Measurements from ENCODE around the gene NINL.

The NINL gene

GRCh38 chr20:25548613-25549086 lies 36.7 kb downstream of the NINL start:
- no peaks in the 10 kb centered on the region for H3K9me3 ChIP-seq (ENCODE audit: insufficient read depth, low read length)
- H3K4me1 ChIP-seq (ENCODE audit: insufficient read depth, insufficient read length), result no peaks in the 10 kb centered on the region
- H3K36me3 ChIP-seq (ENCODE audit: insufficient read depth, insufficient read length, low read length), result peaks cover 10% of the 10 kb centered on the region
- no peak for DNase-seq (ENCODE audit: low read depth, low spot score)
- H3K4me3 ChIP-seq (ENCODE audit: insufficient read length, low read depth), result no peak overlapping the region
- H3K27me3 ChIP-seq (ENCODE audit: insufficient read depth, insufficient read length), result no peaks in the 10 kb centered on the region
- H3K9ac ChIP-seq (ENCODE audit: insufficient read length, low read depth), result no peak overlapping the region
- TF ChIP-seq SUZ12 (IDR thresholded peaks at IDR 0.05; ENCODE audit: extremely low read depth, insufficient read depth, insufficient read length) (no peak), ZNF274 (IDR thresholded peaks at IDR 0.05; ENCODE audit: low read depth, low read length) (no peak), YY1 (IDR thresholded peaks at IDR 0.05; ENCODE audit: insufficient read depth, insufficient read length) (no peak)

GRCh38 chr20:25547999-25548398 lies 37.3 kb downstream of the NINL start:
- H3K36me3 ChIP-seq (ENCODE audit: insufficient read depth, insufficient read length, low read length), result peaks cover 9% of the 10 kb centered on the region
- no peak for DNase-seq (ENCODE audit: low read depth, low spot score)

GRCh38 chr20:25547063-25547462 lies 38.3 kb downstream of the NINL start:
- TF ChIP-seq SUZ12 (IDR thresholded peaks at IDR 0.05; ENCODE audit: extremely low read depth, insufficient read depth, insufficient read length), result no peak
- no peak for TF ChIP-seq YY1 (IDR thresholded peaks at IDR 0.05; ENCODE audit: insufficient read depth, insufficient read length)
- TF ChIP-seq ZNF274 (IDR thresholded peaks at IDR 0.05; ENCODE audit: low read depth, low read length), result no peak
- H3K27me3 ChIP-seq (ENCODE audit: insufficient read depth, insufficient read length), result no peaks in the 10 kb centered on the region
- peaks cover 6% of the 10 kb centered on the region for H3K36me3 ChIP-seq (ENCODE audit: insufficient read depth, insufficient read length, low read length)
- no peak for DNase-seq (ENCODE audit: low read depth, low spot score)
- H3K4me1 ChIP-seq (ENCODE audit: insufficient read depth, insufficient read length), result no peaks in the 10 kb centered on the region
- H3K9me3 ChIP-seq (ENCODE audit: insufficient read depth, low read length), result no peaks in the 10 kb centered on the region
- H3K4me3 ChIP-seq (ENCODE audit: insufficient read length, low read depth), result no peak overlapping the region
- H3K9ac ChIP-seq (ENCODE audit: insufficient read length, low read depth), result no peak overlapping the region

More at GRCh38 chr20:25547999-25548398, 37.3 kb downstream of the NINL start:
- no peak overlapping the region for H3K9ac ChIP-seq (ENCODE audit: insufficient read length, low read depth)
- no peak overlapping the region for H3K4me3 ChIP-seq (ENCODE audit: insufficient read length, low read depth)
- no peaks in the 10 kb centered on the region for H3K9me3 ChIP-seq (ENCODE audit: insufficient read depth, low read length)
- no peaks in the 10 kb centered on the region for H3K27me3 ChIP-seq (ENCODE audit: insufficient read depth, insufficient read length)
- no peaks in the 10 kb centered on the region for H3K4me1 ChIP-seq (ENCODE audit: insufficient read depth, insufficient read length)
- no peak for TF ChIP-seq YY1 (IDR thresholded peaks at IDR 0.05; ENCODE audit: insufficient read depth, insufficient read length)
- TF ChIP-seq SUZ12 (IDR thresholded peaks at IDR 0.05; ENCODE audit: extremely low read depth, insufficient read depth, insufficient read length), result no peak
- TF ChIP-seq ZNF274 (IDR thresholded peaks at IDR 0.05; ENCODE audit: low read depth, low read length), result no peak

- Histone ChIP-seq H3K36me3 (ENCODE audit: insufficient read depth, insufficient read length, low read length) (peaks cover 6% of the 10 kb centered on the region), H3K27me3 (ENCODE audit: insufficient read depth, insufficient read length) (no peaks in the 10 kb centered on the region), H3K4me1 (ENCODE audit: insufficient read depth, insufficient read length) (no peaks in the 10 kb centered on the region), H3K9ac (ENCODE audit: insufficient read length, low read depth) (no peak overlapping the region), H3K4me3 (ENCODE audit: insufficient read length, low read depth) (no peak overlapping the region), H3K9me3 (ENCODE audit: insufficient read depth, low read length) (no peaks in the 10 kb centered on the region)
- no peak for DNase-seq (ENCODE audit: low read depth, low spot score)
- TF ChIP-seq ZNF274 (IDR thresholded peaks at IDR 0.05; ENCODE audit: low read depth, low read length), result no peak
- TF ChIP-seq SUZ12 (IDR thresholded peaks at IDR 0.05; ENCODE audit: extremely low read depth, insufficient read depth, insufficient read length), result no peak
- no peak for TF ChIP-seq YY1 (IDR thresholded peaks at IDR 0.05; ENCODE audit: insufficient read depth, insufficient read length)
These were observed 39.3 kb downstream of the NINL start for GRCh38 chr20:25546048-25546447.

GRCh38 chr20:25545171-25545570 lies 40.2 kb downstream of the NINL start:
- no peak overlapping the region for H3K9ac ChIP-seq (ENCODE audit: insufficient read length, low read depth)

GRCh38 chr20:25544734-25545133 lies 40.6 kb downstream of the NINL start:
- no peak overlapping the region for H3K4me3 ChIP-seq (ENCODE audit: insufficient read length, low read depth)
- no peak for DNase-seq (ENCODE audit: low read depth, low spot score)
- H3K9me3 ChIP-seq (ENCODE audit: insufficient read depth, low read length), result no peaks in the 10 kb centered on the region
- no peak overlapping the region for H3K9ac ChIP-seq (ENCODE audit: insufficient read length, low read depth)
- peaks cover 2% of the 10 kb centered on the region for H3K4me1 ChIP-seq (ENCODE audit: insufficient read depth, insufficient read length)
- TF ChIP-seq ZNF274 (IDR thresholded peaks at IDR 0.05; ENCODE audit: low read depth, low read length) (no peak), SUZ12 (IDR thresholded peaks at IDR 0.05; ENCODE audit: extremely low read depth, insufficient read depth, insufficient read length) (no peak), YY1 (IDR thresholded peaks at IDR 0.05; ENCODE audit: insufficient read depth, insufficient read length) (no peak)
- H3K27me3 ChIP-seq (ENCODE audit: insufficient read depth, insufficient read length), result no peaks in the 10 kb centered on the region
- H3K36me3 ChIP-seq (ENCODE audit: insufficient read depth, insufficient read length, low read length), result peaks cover 3% of the 10 kb centered on the region

More at GRCh38 chr20:25545171-25545570, 40.2 kb downstream of the NINL start:
- H3K4me1 ChIP-seq (ENCODE audit: insufficient read depth, insufficient read length), result no peaks in the 10 kb centered on the region
- no peaks in the 10 kb centered on the region for H3K9me3 ChIP-seq (ENCODE audit: insufficient read depth, low read length)
- H3K27me3 ChIP-seq (ENCODE audit: insufficient read depth, insufficient read length), result no peaks in the 10 kb centered on the region
- TF ChIP-seq YY1 (IDR thresholded peaks at IDR 0.05; ENCODE audit: insufficient read depth, insufficient read length), result no peak
- peaks cover 4% of the 10 kb centered on the region for H3K36me3 ChIP-seq (ENCODE audit: insufficient read depth, insufficient read length, low read length)
- DNase-seq (ENCODE audit: low read depth, low spot score), result no peak
- H3K4me3 ChIP-seq (ENCODE audit: insufficient read length, low read depth), result no peak overlapping the region

GRCh38 chr20:25544311-25544710 lies 41.0 kb downstream of the NINL start:
- H3K4me1 ChIP-seq (ENCODE audit: insufficient read depth, insufficient read length), result peaks cover 4% of the 10 kb centered on the region
- TF ChIP-seq YY1 (IDR thresholded peaks at IDR 0.05; ENCODE audit: insufficient read depth, insufficient read length) (no peak), ZNF274 (IDR thresholded peaks at IDR 0.05; ENCODE audit: low read depth, low read length) (no peak), SUZ12 (IDR thresholded peaks at IDR 0.05; ENCODE audit: extremely low read depth, insufficient read depth, insufficient read length) (no peak)

More at GRCh38 chr20:25544311-25544710, 41.0 kb downstream of the NINL start:
- Histone ChIP-seq H3K4me3 (ENCODE audit: insufficient read length, low read depth) (no peak overlapping the region), H3K9ac (ENCODE audit: insufficient read length, low read depth) (no peak overlapping the region), H3K9me3 (ENCODE audit: insufficient read depth, low read length) (no peaks in the 10 kb centered on the region), H3K27me3 (ENCODE audit: insufficient read depth, insufficient read length) (no peaks in the 10 kb centered on the region), H3K36me3 (ENCODE audit: insufficient read depth, insufficient read length, low read length) (peaks cover 3% of the 10 kb centered on the region)
- no peak for DNase-seq (ENCODE audit: low read depth, low spot score)
